Endothelial cell of umbilical vein (primary cell): ENCODE data around the gene R3HDM2. TPM values are rescaled to one million over a fixed set of nuclear protein-coding genes. Genes with fewer than 3 reads are reported as not detected.

ENCODE experiments used
- BruUV-seq: library from RNA; stranded (reverse); fragments of 400-500 nt; replicated peaks from 2 replicates; lab custom pipeline; 2021; lab: Mats Ljungman, UMichigan
- CTCF ChIA-PET: fragments of 300-600, 350-600 bp; sonication (Branson Sonifier 250); formaldehyde crosslinking; loops from one replicate; lab custom pipeline; 2021; ENCODE audit warnings: antibody characterized with exemption, inconsistent platforms; lab: Charles Lee
- POLR2A ChIA-PET: fragments of 300-600, 350-600 bp; sonication (Branson Sonifier 250); formaldehyde crosslinking; loops from one replicate; lab custom pipeline; 2021; ENCODE audit warnings: antibody characterized with exemption, inconsistent platforms; lab: Charles Lee
- DNase-seq: peaks from one replicate; pipeline ENCODE4 v3.0.0-alpha.2; 2011; ENCODE audit warnings: low read depth, low spot score
- FAIRE-seq: peaks from 2 replicates; lab custom pipeline; 2011; peaks lifted over from hg19 to GRCh38; lab: Jason Lieb, UNC
- H2AFZ ChIP-seq: 2 replicates; pipeline ENCODE4 v1.6.0; 2012; ENCODE audit warnings: low read depth, low read length, control low read depth, inconsistent platforms
- H3K27ac ChIP-seq: 2 replicates; pipeline ENCODE4 v1.5.1; 2011; ENCODE audit warnings: low read depth, mild to moderate bottlenecking, control low read depth, low read length, moderate library complexity; ENCODE audit not compliant: insufficient read depth
- H3K27me3 ChIP-seq, 2 experiments: 2 replicates each; pipeline versions ENCODE4 v1.6.0 to v1.6.1; 2011; ENCODE audit warnings: low read length in 2 of 2, mixed read lengths in 1 of 2; ENCODE audit not compliant: control insufficient read depth in 2 of 2, insufficient read depth in 2 of 2
- H3K36me3 ChIP-seq, 2 experiments: 2 replicates in 1 of 2; 3 replicates in 1 of 2; pipeline ENCODE4 v1.5.1; 2011; ENCODE audit warnings: low read length in 2 of 2, mild to moderate bottlenecking in 1 of 2, moderate library complexity in 1 of 2; ENCODE audit not compliant: control insufficient read depth in 2 of 2, insufficient read depth in 2 of 2; ENCODE audit errors: extremely low read depth in 1 of 2
- H3K4me1 ChIP-seq: 3 replicates; pipeline ENCODE4 v1.5.1; 2011; ENCODE audit warnings: mild to moderate bottlenecking, low read length; ENCODE audit not compliant: control insufficient read depth, insufficient read depth; ENCODE audit errors: extremely low read depth
- H3K4me2 ChIP-seq: 2 replicates; pipeline ENCODE4 v1.6.1; 2011; ENCODE audit warnings: low read length, control low read depth, mixed read lengths; ENCODE audit not compliant: insufficient read depth
- H3K4me3 ChIP-seq, 3 experiments: fragments of 200-600 bp in 1 of 3; sonication (generic), shearing (Covaris generic) in 1 of 3; replicated peaks in 1 of 3; 2 replicates each; pipeline ENCODE4 v1.5.1; 2011 to 2016; ENCODE audit warnings: control low read depth in 3 of 3, low read length in 3 of 3, mild to moderate bottlenecking in 2 of 3, inconsistent platforms in 1 of 3, low read depth in 1 of 3, moderate library complexity in 1 of 3; ENCODE audit not compliant: insufficient read depth in 1 of 3
- H3K79me2 ChIP-seq: 2 replicates; pipeline ENCODE4 v1.6.0; 2012; ENCODE audit warnings: low read length, inconsistent platforms; ENCODE audit not compliant: control insufficient read depth, insufficient read depth
- H3K9ac ChIP-seq: replicated peaks from 2 replicates; pipeline ENCODE3; 2011; ENCODE audit warnings: low read length, control low read depth; ENCODE audit not compliant: insufficient read depth; ENCODE audit errors: extremely low read depth
- H3K9me1 ChIP-seq: replicated peaks from 3 replicates; pipeline ENCODE4 v1.6.0; 2011; ENCODE audit warnings: mild to moderate bottlenecking, low read length; ENCODE audit not compliant: control insufficient read depth, insufficient read depth; ENCODE audit errors: extremely low read depth
- H3K9me3 ChIP-seq: replicated peaks from 2 replicates; pipeline ENCODE4 v1.5.1; 2012; ENCODE audit warnings: low read length, inconsistent platforms; ENCODE audit not compliant: control insufficient read depth, insufficient read depth
- H4K20me1 ChIP-seq: replicated peaks from 2 replicates; pipeline ENCODE3; 2011; ENCODE audit warnings: mild to moderate bottlenecking, low read length; ENCODE audit not compliant: control insufficient read depth, insufficient read depth; ENCODE audit errors: extremely low read depth
- CTCF ChIP-seq, 2 donors: IDR thresholded peaks; 1 replicate in 1 of 2; 2 replicates in 1 of 2; pipeline ENCODE4 v1.5.1; 2011; ENCODE audit warnings: low read length in 2 of 2, mild to moderate bottlenecking in 2 of 2, moderate library complexity in 2 of 2, control low read depth in 1 of 2, inconsistent platforms in 1 of 2, low read depth in 1 of 2; ENCODE audit not compliant: insufficient read depth in 1 of 2; ENCODE audit errors: extremely low read depth in 1 of 2
- EZH2 ChIP-seq: IDR thresholded peaks from 2 replicates; pipeline ENCODE4 v1.6.1; 2012; ENCODE audit warnings: borderline replicate concordance, low read depth, mild to moderate bottlenecking, moderate library complexity, low read length, inconsistent platforms; ENCODE audit not compliant: severe bottlenecking
- FOS ChIP-seq: IDR thresholded peaks from 2 replicates; pipeline ENCODE4 v1.6.1; 2011; ENCODE audit warnings: mild to moderate bottlenecking, low read length, moderate library complexity, borderline replicate concordance; ENCODE audit not compliant: insufficient read depth
- GATA2 ChIP-seq: IDR thresholded peaks from 2 replicates; pipeline ENCODE4 v1.7.0; 2011; ENCODE audit warnings: low read depth, mild to moderate bottlenecking, moderate library complexity, mixed read lengths, low read length; ENCODE audit not compliant: insufficient read length, insufficient read depth
- JUN ChIP-seq: IDR thresholded peaks from 2 replicates; pipeline ENCODE4 v1.6.1; 2011; ENCODE audit warnings: borderline replicate concordance, low read depth; ENCODE audit not compliant: insufficient read length, insufficient read depth
- MAX ChIP-seq: IDR thresholded peaks from 2 replicates; pipeline ENCODE4 v1.6.1; 2011; ENCODE audit not compliant: insufficient read depth, insufficient read length
- MYC ChIP-seq: IDR thresholded peaks from one replicate; pipeline ENCODE4 v1.6.1; 2011; ENCODE audit warnings: mild to moderate bottlenecking, low read depth, low read length
- POLR2A ChIP-seq: IDR thresholded peaks from 2 replicates; pipeline ENCODE4 v1.6.1; 2012; ENCODE audit warnings: low read depth, mild to moderate bottlenecking, control low read depth, low read length
- POLR2AphosphoS5 ChIP-seq: IDR thresholded peaks from 2 replicates; pipeline ENCODE4 v1.6.1; 2012; ENCODE audit warnings: low read depth, mild to moderate bottlenecking, control low read depth, low read length, moderate library complexity; ENCODE audit not compliant: insufficient read depth
- dilution Hi-C: fragments of 300-500 bp; cut with MboI; formaldehyde crosslinking; loops from one replicate; pipeline ENCODE4 v1.15.0; 2019; ENCODE audit warnings: low sequenced_read_pairs; ENCODE audit not compliant: extremely low pct_ligation_motif_present
- intact Hi-C: fragments of 100-400 bp; cut with micrococcal nuclease; formaldehyde crosslinking; loops from one replicate; pipeline ENCODE4 v1.10.0; 2022
- polyA plus RNA-seq, 4 experiments: library from polyadenylated mRNA; depleted of rRNA in 3 of 4; stranded (reverse) in 3 of 4; unstranded in 1 of 4; fragments of >200 nt; gene quantifications; 2 replicates each; pipeline versions ENCODE4 v1.2.1 to v1.2.3, GENCODE V29; 2011 to 2012; ENCODE audit warnings: missing spikeins in 1 of 4
- total RNA-seq: library from RNA; stranded (reverse); gene quantifications from 2 replicates; pipeline ENCODE4 v1.2.3, GENCODE V29; 2021

The R3HDM2 gene
- total and polyA plus RNA-seq, 2 donors (not counting 3 experiments of a cell fraction or from before 2014, with no cell fraction given), result 26.1 to 31.3 TPM

- dilution Hi-C loops (no loop called here), intact Hi-C loops (no loop called here)
- Histone ChIP-seq H3K4me2 (no peak overlapping the region), H3K4me1 (no peaks in the 10 kb centered on the region), H3K9me3 (no peaks in the 10 kb centered on the region), H3K27me3 (peaks cover 33 to 39% of the 10 kb centered on the region in 2 experiments), H3K79me2 (no peaks in the 10 kb centered on the region), H3K4me3 (no peak overlapping the region), H3K9me1 (no peaks in the 10 kb centered on the region), H4K20me1 (no peaks in the 10 kb centered on the region), H2AFZ (no peak overlapping the region), H3K27ac (no peak overlapping the region), H3K36me3 (no peaks in the 10 kb centered on the region), H3K9ac (no peak overlapping the region)
- BruUV-seq, result no TSS peak
- TF ChIP-seq CTCF (IDR thresholded peaks at IDR 0.05; ENCODE audit: extremely low read depth in 1 of 2, insufficient read depth in 1 of 2, low read depth in 1 of 2, low read length in 2 of 2) (no peak), POLR2A (no peak), POLR2AphosphoS5 (no peak), JUN (no peak), EZH2 (no peak), GATA2 (no peak), MAX (no peak), FOS (no peak), MYC (no peak)
- FAIRE-seq (no peak), DNase-seq (no peak)
- ChIA-PET CTCF (interaction anchor here (1.3 to 4.0 kb wide), 2 partner anchors 10 to 13 kb away, joined by 5 to 17 read pairs; partner anchors contain the start of gene GLI1), POLR2A (no interaction called here)
Observed at GRCh38 chr12:57469296-57470164, 38.7 kb upstream of the R3HDM2 start.
